Effector memory CD8-positive, alpha-beta T cell (primary cell): ENCODE results near the gene CSTPP1.
"Not testable (repeated sequence)": the region's sequence is repeated elsewhere in the genome, so short reads cannot be mapped to it uniquely, and the experiment has no call there.

Experiments
- ATAC-seq: fragments of 150-1000 bp; cut with Tn5 transposase; replicated peaks from 2 replicates; pipeline ENCODE4 v1.10.0; 2021; ENCODE audit warnings: mild to moderate bottlenecking, moderate library complexity
- DNase-seq, 3 experiments: peaks; one replicate each; pipeline ENCODE4 v3.0.0; 2021
- H3K27ac Mint-ChIP-seq, 2 donors: one replicate each; pipeline ENCODE4 v1.8.0; 2022; ENCODE audit warnings: mild to moderate bottlenecking in 2 of 2, mixed read lengths in 2 of 2, moderate library complexity in 2 of 2
- H3K27me3 Mint-ChIP-seq, 2 donors: one replicate each; pipeline ENCODE4 v1.8.0; 2022; ENCODE audit warnings: mixed read lengths in 2 of 2
- H3K36me3 Mint-ChIP-seq: one replicate; pipeline ENCODE4 v1.8.0; 2022; ENCODE audit warnings: mild to moderate bottlenecking, moderate library complexity, mixed read lengths; ENCODE audit not compliant: insufficient read depth
- H3K4me1 Mint-ChIP-seq, 2 donors: one replicate each; pipeline ENCODE4 v1.8.0; 2022; ENCODE audit warnings: low read depth in 2 of 2, mixed read lengths in 2 of 2
- H3K4me3 Mint-ChIP-seq, 2 donors: one replicate each; pipeline ENCODE4 v1.8.0; 2022; ENCODE audit warnings: mild to moderate bottlenecking in 2 of 2, mixed read lengths in 2 of 2, moderate library complexity in 2 of 2
- H3K9me3 Mint-ChIP-seq, 2 donors: one replicate each; pipeline ENCODE4 v1.8.0; 2022; ENCODE audit warnings: mixed read lengths in 2 of 2

The CSTPP1 gene

DNA sequence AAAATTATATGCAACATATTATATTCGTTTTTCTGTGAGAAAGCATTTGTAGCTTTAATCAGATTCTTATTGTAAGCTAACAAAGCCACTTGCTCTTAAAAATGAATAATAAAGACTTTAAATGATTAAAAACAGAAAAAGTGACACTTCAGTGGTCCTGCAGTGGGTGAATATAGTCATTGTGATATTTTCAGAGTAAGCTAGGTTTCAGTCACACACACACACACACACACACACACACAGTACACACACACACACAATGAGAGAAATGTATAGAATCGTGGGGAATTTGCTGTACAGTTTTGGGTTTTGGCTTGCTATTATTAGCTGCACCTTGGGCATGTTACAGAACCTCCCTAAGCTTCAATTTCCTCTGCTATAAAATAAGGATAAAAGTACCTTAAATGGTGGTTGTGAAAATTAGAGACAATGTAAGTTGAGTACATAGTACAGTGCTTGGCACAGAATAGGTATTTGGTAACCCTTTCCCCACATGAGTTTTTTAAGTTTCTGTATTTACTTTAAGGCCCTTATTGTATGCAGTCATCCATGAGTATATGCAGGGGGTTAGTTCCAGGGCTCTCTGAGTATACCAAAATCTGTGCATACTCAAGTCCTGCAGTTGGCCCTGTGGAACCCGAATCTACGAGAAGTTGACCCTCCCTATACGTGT lies 39.8 kb downstream of the CSTPP1 start:
- H3K4me3 Mint-ChIP-seq, result no peak overlapping the region
- H3K36me3 Mint-ChIP-seq, result no peaks in the 10 kb centered on the region
- H3K27ac Mint-ChIP-seq, result no peak overlapping the region
- ATAC-seq (no peak), DNase-seq (no peak)
- peaks cover 2 to 10% of the 10 kb centered on the region in 2 donors for H3K4me1 Mint-ChIP-seq
- H3K27me3 Mint-ChIP-seq, result no peaks in the 10 kb centered on the region
- H3K9me3 Mint-ChIP-seq, result no peaks in the 10 kb centered on the region

DNA sequence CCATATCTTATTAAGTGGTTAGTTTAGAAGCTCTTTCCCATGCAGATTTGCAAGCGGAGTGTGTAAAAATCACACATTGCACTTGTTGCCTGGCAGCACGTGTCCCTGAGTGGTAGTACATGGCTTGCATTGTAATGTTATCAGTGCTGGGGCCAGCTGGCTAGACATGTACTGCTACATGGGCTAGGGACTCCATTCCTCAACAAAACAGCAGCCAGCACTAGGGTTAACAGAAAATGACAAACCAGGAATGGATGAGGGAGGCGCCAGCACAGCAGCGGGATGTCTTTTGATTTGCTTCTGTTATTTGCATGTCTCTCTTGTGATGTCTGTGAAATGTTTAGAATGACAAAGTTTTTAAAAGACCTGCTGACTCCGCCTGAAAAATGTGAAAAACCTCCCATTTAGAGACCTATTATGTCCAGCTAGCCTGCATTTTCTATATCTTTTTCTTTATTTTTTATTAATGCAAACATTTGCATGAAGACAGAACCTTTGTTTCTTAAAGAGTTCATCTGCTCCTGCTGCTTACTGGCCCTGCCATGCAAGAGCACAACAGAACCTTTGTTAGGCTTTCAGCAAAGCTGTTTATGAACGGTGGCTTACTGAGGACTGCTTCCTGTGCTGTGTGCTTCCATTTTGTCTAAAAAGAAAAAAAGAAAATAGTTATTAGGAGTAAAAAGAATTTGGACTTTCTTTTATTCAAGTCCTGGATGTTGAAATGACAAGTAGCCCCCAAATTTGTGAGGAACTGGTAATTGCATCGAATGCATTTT lies 40.7 kb downstream of the CSTPP1 start:
- Mint-ChIP-seq H3K36me3 (no peaks in the 10 kb centered on the region), H3K4me3 (no peak overlapping the region), H3K27me3 (no peaks in the 10 kb centered on the region), H3K27ac (no peak overlapping the region), H3K9me3 (no peaks in the 10 kb centered on the region), H3K4me1 (peaks cover 5 to 16% of the 10 kb centered on the region in 2 donors)
- ATAC-seq (no peak), DNase-seq (no peak)

DNA sequence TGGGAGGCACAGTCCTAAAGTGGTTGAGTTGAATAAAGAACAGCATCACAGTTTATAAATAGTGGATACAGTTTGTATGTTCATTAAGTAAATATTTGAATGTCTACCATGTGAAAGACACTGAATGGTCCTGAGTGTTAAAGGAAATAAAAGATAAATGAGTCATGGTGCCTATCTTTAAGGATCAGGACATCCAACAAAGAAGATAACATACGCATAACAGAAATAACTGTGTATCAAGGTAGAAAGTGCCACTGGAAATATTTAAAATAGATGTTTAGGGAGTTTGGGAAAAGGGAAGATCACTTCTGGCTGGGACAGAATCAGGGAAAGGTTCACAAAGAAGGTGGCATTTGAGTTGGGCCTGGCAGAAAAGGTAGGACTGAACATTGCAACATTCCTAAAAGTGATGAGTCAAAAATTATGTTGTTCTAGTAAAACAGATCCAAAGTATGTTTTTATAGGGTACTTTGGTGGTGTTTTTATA lies 41.5 kb downstream of the CSTPP1 start:
- Mint-ChIP-seq H3K27me3 (no peaks in the 10 kb centered on the region), H3K27ac (no peak overlapping the region), H3K9me3 (no peaks in the 10 kb centered on the region), H3K4me1 (peaks cover 5 to 16% of the 10 kb centered on the region in 2 donors), H3K36me3 (no peaks in the 10 kb centered on the region), H3K4me3 (no peak overlapping the region)
- DNase-seq (no peak), ATAC-seq (no peak)

DNA sequence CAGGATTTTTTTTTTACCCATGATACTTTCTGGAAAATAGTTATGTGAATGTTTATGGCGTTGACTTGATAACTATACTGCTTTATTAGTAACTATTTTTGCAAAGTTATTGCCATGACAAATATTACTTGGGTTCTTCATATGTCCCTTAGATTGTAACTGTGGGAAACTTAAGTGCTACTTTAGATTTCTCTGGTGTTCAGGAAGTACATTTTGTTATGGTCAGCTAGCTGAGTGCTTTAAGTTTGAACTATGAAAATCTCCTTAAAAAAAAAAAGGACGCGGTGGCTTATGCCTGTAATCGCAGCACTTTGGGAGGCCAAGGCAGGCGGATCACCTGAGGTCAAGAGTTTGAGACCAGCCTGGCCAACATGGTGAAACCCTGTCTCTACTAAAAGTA lies 42.8 kb downstream of the CSTPP1 start:
- Mint-ChIP-seq H3K36me3 (no peaks in the 10 kb centered on the region), H3K27ac (no peak overlapping the region), H3K27me3 (no peaks in the 10 kb centered on the region), H3K4me3 (no peak overlapping the region), H3K9me3 (no peaks in the 10 kb centered on the region), H3K4me1 (peaks cover 5 to 16% of the 10 kb centered on the region in 2 donors)
- no peak for DNase-seq
- no peak for ATAC-seq

DNA sequence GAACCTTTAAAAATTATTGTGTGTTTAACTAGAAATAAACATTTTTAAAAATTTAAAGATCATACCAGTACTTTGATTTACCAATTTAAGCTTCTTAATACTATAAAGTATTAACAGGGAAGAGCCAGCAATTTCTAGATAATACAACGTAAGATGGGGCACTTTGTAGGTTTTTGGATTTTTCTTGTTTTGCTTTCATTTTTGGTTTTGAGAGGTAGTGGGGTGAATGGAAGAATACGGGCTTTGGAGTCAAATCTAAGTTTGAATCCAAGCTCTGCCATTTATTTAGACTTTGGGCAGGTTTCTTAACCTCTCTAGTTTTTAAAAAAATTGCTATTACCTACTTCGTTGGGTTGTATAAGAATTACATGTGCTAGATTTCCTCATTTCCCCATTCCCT lies 44.9 kb downstream of the CSTPP1 start:
- DNase-seq (no peak), ATAC-seq (no peak)
- Mint-ChIP-seq H3K9me3 (no peaks in the 10 kb centered on the region), H3K4me3 (peak overlapping the region; percentile 65 to 78), H3K27ac (peak overlapping the region; percentile 53 to 81), H3K36me3 (no peaks in the 10 kb centered on the region), H3K27me3 (no peaks in the 10 kb centered on the region), H3K4me1 (peaks cover 5 to 16% of the 10 kb centered on the region in 2 donors)

DNA sequence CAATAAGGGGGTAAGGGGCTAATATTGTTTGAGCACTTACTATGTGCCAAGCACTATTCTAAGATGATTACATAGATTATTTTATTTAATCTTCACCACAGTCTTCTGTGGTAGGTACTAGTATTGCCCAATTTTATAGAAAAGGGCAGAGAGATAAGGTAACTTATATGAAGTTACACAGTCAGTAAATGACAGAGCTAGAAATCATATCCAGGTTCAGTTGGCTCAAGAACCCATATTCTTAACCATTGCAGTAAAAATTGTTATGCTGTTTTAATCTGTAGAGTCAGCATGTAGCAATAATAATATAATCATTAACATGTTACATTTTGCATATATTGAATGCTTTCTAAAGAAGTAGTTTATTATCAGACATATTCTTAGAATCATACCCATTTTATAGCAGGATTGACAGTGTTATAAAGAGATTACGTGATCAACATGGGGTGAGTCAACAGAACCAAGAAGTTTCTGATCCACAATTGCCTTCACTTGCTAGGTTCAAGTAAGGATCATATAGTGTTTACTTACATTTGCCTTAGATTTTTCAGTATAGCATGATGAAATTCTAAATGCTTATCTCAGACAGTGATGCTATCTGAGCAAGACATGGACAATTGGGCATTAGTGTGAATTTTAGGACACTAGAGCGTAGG lies 46.4 kb downstream of the CSTPP1 start:
- ATAC-seq (no peak), DNase-seq (no peak)
- H3K9me3 Mint-ChIP-seq, result no peaks in the 10 kb centered on the region
- H3K4me3 Mint-ChIP-seq, result no peak overlapping the region
- H3K4me1 Mint-ChIP-seq, result peaks cover 5 to 16% of the 10 kb centered on the region in 2 donors
- H3K36me3 Mint-ChIP-seq, result no peaks in the 10 kb centered on the region
- H3K27me3 Mint-ChIP-seq, result no peaks in the 10 kb centered on the region
- H3K27ac Mint-ChIP-seq, result no peak overlapping the region

DNA sequence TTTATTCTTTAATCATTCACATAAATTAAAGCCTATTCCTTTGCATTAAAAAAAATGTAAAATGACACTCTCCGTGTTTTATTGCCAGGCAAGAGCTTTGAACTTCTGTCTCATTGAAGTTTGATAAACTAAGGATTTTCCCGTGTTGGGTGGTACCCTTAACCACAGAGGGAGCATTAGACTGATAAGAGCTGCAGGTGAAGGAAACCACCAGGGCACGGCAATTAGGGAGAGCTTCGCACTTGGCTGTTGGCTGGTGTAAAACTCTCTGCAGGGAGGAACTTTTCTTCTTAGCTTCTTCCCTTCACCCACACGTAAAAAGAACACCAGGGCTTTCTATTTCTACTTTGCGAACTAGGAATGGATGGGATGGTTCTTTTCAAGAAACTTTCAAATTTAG lies 47.0 kb downstream of the CSTPP1 start:
- H3K36me3 Mint-ChIP-seq, result no peaks in the 10 kb centered on the region
- no peaks in the 10 kb centered on the region for H3K9me3 Mint-ChIP-seq
- H3K27ac Mint-ChIP-seq, result no peak overlapping the region
- DNase-seq (no peak), ATAC-seq (no peak)
- no peak overlapping the region for H3K4me3 Mint-ChIP-seq
- H3K4me1 Mint-ChIP-seq, result peaks cover 5 to 16% of the 10 kb centered on the region in 2 donors
- no peaks in the 10 kb centered on the region for H3K27me3 Mint-ChIP-seq

DNA sequence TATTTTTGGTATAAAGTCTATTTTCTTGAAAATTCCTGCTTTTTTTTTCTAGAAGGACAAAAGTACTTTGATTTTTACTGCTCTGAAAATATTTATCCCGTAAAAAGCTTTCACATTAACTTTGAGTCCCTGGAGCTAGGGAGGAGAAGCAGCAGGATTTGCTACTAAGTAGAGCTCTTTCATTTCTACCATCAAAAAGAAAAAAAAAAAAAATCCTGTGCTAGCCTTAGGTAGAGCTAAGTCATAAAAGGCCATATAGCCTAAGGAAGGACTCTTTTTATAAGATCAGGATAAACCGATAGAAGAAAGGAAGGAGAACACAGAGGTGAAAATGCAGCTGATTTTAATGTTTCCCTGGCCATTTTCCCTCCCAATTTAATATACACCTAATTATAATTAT lies 48.0 kb downstream of the CSTPP1 start:
- ATAC-seq (no peak), DNase-seq (no peak)
- H3K9me3 Mint-ChIP-seq, result peaks cover 0 to 2% of the 10 kb centered on the region in 2 donors
- peaks cover 3% of the 10 kb centered on the region for H3K36me3 Mint-ChIP-seq
- H3K27me3 Mint-ChIP-seq, result no peaks in the 10 kb centered on the region
- no peak overlapping the region for H3K27ac Mint-ChIP-seq
- peaks cover 5 to 16% of the 10 kb centered on the region in 2 donors for H3K4me1 Mint-ChIP-seq
- H3K4me3 Mint-ChIP-seq, result no peak overlapping the region

DNA sequence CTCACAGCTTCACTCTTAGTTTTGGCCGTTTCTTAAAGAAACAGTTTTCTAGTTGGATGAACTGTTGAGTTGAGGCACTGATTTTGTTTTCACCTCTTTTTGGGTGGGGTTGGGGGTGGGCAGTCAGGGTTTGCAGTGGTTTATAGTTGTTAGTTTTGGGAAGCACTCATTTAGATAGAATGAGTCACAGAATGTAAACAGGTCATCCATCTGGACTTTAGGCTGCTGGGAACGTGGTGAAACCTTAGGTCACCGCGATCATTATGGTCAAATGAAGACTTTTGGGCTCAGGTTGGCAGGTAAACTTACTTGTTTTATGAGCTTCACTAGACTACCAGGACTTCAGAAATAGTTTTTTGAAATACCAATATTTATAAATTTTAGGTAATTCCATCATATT lies 48.4 kb downstream of the CSTPP1 start:
- ATAC-seq (no peak), DNase-seq (no peak)
- Mint-ChIP-seq H3K4me1 (peaks cover 5 to 16% of the 10 kb centered on the region in 2 donors), H3K27me3 (no peaks in the 10 kb centered on the region), H3K36me3 (peaks cover 3% of the 10 kb centered on the region), H3K9me3 (peaks cover 0 to 5% of the 10 kb centered on the region in 2 donors), H3K4me3 (no peak overlapping the region), H3K27ac (no peak overlapping the region)

DNA sequence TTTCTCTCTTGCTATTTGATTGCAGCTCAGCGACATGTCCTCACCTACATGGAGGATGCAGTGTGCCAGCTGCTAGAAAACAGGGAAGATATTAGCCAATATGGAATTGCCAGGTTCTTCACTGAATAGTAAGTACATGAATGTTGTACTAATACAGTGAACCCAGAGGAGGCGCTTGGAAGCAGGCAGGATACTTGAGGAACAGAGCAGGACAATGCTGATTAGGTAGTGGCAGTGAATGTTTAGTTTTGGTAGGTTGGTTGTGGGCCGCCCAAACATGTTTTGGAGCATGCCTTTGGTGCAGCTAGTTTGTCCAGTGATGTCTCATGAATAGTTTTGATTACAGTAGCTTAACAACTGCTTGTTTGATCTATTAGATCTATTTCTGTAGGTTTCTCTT lies 50.6 kb downstream of the CSTPP1 start:
- Mint-ChIP-seq H3K4me3 (no peak overlapping the region), H3K27ac (no peak overlapping the region), H3K4me1 (no peaks in the 10 kb centered on the region), H3K9me3 (peaks cover 0 to 5% of the 10 kb centered on the region in 2 donors), H3K27me3 (no peaks in the 10 kb centered on the region), H3K36me3 (peaks cover 3% of the 10 kb centered on the region)
- ATAC-seq (no peak), DNase-seq (no peak)

DNA sequence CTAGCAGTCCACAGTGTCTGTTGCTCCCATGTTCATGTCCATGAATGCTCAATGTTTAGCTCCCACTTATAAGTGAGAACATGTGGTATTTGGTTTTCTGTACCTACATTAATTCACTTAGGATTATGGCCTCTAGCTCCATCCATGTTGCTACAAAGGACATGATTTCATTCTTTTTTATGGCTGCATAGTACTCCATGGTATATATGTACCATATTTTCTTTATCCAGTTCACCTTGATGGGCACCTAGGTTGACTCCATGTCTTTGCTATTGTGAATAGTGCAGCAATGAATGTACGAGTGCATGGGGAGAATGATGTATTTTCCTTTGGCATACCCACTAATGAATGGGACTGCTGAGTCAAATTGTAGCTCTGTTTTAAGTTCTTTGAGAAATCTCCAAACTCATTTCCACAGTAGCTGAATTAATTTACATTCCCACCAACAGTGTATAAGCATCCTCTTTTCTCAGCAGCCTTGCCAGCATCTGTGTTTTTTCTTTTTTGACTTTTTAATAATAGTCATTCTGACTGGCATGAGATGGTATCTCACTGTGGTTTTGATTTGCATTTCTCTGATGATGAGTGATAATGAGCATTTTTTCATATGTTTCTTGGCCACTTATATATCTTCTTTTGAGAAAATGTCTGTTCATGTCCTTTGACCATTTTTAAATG lies 53.4 kb downstream of the CSTPP1 start:
- H3K27me3 Mint-ChIP-seq, ATAC-seq, H3K27ac Mint-ChIP-seq, H3K4me3 Mint-ChIP-seq, H3K9me3 Mint-ChIP-seq, H3K36me3 Mint-ChIP-seq, H3K4me1 Mint-ChIP-seq, DNase-seq: not testable (repeated sequence)

DNA sequence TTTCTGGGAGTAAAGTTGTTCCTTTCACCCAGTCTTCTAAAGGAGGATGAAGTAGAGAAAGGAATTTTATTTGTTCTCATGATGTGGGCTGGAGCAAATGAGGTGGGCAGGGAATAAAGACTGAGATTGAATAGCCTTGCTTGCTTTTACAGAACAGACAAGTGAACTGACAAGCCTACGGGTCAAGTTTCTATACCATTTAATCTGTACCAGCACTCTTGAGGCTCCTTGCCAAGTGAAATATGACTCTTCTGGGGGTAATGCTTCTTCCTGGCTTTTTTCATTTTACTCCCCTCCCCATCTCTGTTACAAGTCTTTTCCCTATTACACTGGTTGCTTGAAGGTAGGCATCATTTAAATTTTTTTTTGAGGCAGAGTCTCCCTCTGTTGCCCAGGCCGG lies 54.8 kb downstream of the CSTPP1 start:
- DNase-seq (no peak), ATAC-seq (no peak)
- peaks cover 3% of the 10 kb centered on the region for H3K36me3 Mint-ChIP-seq
- H3K4me3 Mint-ChIP-seq, result no peak overlapping the region
- H3K9me3 Mint-ChIP-seq, result peaks cover 0 to 5% of the 10 kb centered on the region in 2 donors
- H3K27me3 Mint-ChIP-seq, result no peaks in the 10 kb centered on the region
- H3K27ac Mint-ChIP-seq, result no peak overlapping the region
- peaks cover 0 to 4% of the 10 kb centered on the region in 2 donors for H3K4me1 Mint-ChIP-seq

DNA sequence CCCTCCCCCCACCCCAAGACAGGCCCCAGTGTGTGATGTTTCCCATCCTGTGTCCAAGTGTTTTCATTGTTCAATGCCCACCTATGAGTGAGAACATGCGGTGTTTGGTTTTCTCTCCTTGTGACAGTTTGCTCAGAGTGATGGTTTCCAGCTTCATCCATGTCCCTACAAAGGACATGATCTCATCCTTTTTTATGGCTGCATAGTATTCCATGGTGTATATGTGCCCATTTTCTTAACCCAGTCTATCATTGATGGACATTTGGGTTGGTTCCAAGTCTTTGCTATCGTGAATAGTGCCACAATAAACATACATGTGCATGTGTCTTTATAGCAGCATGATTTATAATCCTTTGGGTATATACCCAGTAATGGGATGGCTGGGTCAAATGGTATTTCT lies 55.8 kb downstream of the CSTPP1 start:
- H3K27ac Mint-ChIP-seq, ATAC-seq, DNase-seq, H3K9me3 Mint-ChIP-seq, H3K4me3 Mint-ChIP-seq, H3K4me1 Mint-ChIP-seq, H3K27me3 Mint-ChIP-seq, H3K36me3 Mint-ChIP-seq: not testable (repeated sequence)
